D721Med (cell line): ENCODE data around the gene TRAPPC8.
A peak's percentile ranks its signal among the peaks of the same experiment; 100 is the strongest.
"Not testable (repeated sequence)": the region's sequence is repeated elsewhere in the genome, so short reads cannot be mapped to it uniquely, and the experiment has no call there.

Experiments
- DNase-seq: peaks from one replicate; pipeline ENCODE4 v3.0.0; 2011; ENCODE audit warnings: low spot score; ENCODE audit not compliant: insufficient read length
- FAIRE-seq: peaks from 2 replicates; lab custom pipeline; 2011; peaks lifted over from hg19 to GRCh38; lab: Jason Lieb, UNC
- TF ChIP-seq, protein P1 (sequence below): IDR thresholded peaks from 2 replicates; pipeline ENCODE4 v1.5.1; 2012; ENCODE audit warnings: mild to moderate bottlenecking, control low read depth; ENCODE audit not compliant: insufficient read depth; ENCODE audit errors: missing control alignments

TRAPPC8 gene

DNA sequence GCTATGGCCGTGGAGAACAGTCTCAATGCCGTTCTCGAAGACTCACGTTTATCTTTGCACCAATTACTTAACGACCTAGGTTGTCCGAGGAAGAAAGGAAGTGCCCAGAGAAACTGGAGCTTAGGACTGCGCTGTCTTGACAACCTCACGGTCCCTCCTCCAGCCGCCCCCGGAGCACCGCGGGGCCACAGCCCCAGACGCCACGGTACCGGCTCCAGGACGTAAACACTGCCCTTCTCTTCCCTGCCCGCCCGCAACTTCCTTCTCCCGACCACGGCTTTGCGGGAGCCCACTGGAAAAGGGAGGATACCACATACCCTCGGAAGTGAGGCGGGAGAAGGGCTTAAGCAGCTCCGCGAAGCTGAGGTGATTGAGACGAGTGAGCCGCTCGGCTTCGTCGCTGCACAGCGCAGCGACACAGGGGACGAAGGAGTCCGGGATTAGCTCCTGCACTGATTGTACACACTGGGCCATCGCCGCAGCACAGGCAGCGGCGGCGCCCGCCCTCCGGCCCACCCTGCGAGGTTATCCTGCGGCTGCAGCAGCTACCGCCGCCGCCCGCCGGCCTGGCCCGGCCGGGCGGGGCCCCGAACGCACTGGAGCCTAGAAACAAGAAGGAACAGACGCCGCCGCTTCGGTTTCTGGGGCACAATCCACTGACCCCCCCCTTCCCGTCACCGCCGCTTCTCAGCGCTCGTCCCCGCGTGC, 483 bp downstream of the TRAPPC8 start:
- FAIRE-seq (no peak), DNase-seq (peak; percentile 39)
- TF ChIP-seq, protein P1, sequence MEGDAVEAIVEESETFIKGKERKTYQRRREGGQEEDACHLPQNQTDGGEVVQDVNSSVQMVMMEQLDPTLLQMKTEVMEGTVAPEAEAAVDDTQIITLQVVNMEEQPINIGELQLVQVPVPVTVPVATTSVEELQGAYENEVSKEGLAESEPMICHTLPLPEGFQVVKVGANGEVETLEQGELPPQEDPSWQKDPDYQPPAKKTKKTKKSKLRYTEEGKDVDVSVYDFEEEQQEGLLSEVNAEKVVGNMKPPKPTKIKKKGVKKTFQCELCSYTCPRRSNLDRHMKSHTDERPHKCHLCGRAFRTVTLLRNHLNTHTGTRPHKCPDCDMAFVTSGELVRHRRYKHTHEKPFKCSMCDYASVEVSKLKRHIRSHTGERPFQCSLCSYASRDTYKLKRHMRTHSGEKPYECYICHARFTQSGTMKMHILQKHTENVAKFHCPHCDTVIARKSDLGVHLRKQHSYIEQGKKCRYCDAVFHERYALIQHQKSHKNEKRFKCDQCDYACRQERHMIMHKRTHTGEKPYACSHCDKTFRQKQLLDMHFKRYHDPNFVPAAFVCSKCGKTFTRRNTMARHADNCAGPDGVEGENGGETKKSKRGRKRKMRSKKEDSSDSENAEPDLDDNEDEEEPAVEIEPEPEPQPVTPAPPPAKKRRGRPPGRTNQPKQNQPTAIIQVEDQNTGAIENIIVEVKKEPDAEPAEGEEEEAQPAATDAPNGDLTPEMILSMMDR, result no peak

DNA sequence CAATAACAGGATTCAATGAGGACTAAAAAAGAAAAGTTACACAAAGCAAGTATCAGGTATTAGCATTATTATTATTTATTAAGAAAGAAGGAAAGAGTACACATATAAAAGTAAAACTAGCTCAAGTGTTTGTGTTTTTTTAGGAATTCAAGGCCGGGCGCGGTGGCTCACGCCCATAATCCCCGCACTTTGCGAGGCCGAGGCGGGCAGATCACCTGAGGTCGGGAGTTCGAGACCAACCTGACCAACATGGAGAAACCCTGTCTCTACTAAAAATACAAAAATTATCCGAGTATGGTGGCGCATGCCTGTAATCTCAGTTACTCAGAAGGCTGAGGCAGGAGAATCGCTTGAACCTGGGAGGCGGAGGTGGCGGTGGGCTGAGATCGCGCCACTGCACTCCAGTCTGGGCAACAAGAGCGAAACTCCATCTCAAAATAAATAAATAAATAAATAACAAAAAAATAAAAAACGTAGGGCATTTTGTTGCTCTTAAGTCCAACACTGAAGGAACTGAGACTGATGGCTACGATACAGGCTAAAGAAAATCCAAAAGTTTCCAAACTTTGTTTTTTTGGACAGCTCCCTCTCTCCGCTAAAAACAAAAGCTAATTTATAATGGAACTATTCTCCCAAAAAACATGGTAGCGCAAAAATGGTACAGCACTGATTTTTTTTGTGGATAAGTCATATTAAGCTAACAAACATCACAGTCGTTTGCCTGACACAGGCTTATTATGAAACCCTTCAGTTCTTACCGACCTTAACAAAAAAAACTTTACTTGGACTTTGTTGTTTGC, 1.7 kb downstream of the TRAPPC8 start:
- DNase-seq (no peak), FAIRE-seq (no peak)
- TF ChIP-seq, protein P1, result no peak

DNA sequence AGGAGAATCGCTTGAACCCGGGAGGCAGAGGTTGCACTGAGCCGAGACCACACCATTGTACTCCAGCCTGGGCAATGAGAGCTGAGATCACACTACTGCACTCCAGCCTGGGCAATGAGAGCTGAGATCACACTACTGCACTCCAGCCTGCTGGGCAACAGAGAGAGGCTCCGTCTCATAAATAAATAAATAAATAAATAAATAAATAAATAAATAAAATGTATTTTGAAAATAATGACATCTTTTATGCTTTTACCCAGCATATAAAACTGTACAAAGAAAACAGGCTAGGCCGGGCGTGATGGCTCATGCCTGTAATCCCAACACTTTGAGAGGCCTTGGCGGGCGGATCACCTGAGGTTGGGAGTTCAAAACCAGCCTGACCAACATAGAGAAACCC, 8.2 kb downstream of the TRAPPC8 start:
- not testable (repeated sequence) for FAIRE-seq, DNase-seq

DNA sequence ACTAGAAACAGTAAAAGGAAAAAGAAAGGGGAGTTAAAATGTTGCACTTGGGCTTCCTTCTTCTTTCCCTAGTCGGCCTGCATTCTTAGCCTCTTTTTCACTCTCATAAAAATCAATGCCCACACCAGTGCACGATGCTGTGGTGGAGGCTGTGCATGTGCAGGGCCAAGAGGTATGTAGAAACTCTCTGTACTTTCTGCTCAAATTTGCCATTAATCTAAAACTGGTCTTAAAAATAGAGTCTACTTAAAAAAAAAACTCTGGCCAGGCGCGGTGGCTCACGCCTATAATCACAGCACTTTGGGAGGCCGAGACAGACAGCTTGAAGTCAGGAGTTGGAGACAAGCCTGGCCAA, 11.1 kb downstream of the TRAPPC8 start:
- TF ChIP-seq, protein P1, result no peak
- DNase-seq (no peak), FAIRE-seq (no peak)

DNA sequence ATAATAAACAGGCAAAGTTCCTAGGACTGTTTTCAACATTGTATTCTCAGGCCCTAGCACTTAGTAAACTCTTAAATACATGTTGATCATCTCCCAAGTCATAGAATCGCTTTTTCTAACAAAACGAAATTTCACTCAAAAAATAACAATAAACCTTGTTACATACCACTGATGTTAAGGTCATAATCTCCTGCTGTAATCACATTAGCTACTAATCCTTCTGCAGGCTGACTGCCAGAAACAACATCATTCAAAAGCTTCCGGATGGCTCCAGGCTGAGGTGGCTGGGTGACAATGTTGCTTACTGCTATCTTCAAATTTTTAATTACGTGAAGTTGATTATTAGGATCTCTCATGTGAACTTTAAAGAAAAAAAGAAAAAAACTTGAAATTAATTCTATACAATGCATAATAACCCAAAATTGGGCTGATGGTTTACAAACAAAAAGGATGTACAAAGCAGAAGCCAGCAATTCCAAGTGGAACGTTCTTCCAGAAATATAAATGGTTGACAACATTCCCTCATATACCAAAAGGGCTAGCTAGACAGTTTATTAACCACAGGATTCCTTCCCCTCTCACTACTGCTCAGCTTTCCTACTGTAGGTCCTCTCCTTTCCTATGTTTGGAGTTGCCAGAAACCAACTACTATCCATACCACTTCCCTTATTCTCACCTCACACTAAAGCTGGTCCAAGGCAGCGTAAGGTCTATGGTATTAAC, 11.6 kb downstream of the TRAPPC8 start:
- TF ChIP-seq, protein P1, result no peak
- FAIRE-seq (peak; percentile 98), DNase-seq (peak; percentile 68)

DNA sequence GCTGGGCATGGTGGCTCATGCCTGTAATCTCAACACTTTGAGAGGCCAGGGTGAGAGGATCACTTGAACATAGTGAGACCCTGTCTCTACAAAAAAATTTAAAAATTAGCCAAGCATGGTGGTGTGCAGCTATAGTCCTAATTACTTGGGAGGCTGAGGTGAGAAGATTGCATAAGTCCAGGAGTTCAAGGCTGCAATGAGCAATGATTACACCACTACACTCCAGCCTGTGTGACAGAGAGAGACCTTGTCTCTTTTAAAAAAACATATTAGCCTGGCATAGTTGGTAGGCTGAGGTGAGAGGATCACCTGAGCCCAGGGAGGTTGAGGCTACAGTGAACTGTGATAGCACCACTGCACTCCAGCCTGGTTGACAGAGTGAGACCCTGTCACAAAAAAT, 13.7 kb downstream of the TRAPPC8 start:
- FAIRE-seq (no peak), DNase-seq (no peak)
- TF ChIP-seq, protein P1, result no peak

DNA sequence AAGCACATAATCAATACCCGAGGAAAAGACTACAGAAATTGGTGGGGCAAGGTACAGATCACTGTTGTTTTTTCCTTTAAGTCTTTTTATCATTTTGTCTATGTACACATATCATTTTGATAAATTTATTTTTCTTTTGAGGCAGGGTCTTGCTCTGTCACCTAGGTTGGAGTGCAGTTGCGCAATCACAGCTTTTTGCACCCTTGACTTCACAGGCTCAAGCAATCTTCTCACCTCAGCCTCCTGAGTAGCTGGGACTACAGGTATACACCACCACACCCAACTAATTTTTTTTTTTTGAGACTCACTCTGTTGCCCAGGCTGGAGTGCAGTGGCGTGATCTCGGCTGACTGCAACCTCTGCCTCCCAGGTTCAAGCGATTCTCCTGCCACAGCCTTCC, 15.9 kb downstream of the TRAPPC8 start:
- FAIRE-seq, result not testable (repeated sequence)

DNA sequence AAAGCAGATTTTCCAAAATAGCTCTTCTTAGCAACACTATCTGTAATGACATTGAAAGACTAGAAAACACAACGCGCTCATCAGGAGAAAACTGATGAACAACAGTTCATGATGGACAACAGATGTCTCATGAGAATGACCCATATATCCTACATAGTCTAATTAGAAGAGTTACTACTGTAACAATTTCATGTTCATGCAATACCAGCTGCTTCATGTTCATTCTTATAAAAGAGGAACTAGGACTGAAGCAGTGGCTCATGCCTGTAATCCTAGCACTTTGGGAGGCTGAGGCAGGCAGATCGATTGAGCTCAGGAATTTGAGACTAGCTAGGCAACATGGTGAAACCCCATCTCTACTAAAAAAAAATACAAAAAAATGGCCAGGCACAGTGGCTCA, 22.7 kb downstream of the TRAPPC8 start:
- DNase-seq (no peak), FAIRE-seq (no peak)
- TF ChIP-seq, protein P1, result no peak

More for the DNA sequence above, 15.9 kb downstream of the TRAPPC8 start:
- DNase-seq, result not testable (repeated sequence)

DNA sequence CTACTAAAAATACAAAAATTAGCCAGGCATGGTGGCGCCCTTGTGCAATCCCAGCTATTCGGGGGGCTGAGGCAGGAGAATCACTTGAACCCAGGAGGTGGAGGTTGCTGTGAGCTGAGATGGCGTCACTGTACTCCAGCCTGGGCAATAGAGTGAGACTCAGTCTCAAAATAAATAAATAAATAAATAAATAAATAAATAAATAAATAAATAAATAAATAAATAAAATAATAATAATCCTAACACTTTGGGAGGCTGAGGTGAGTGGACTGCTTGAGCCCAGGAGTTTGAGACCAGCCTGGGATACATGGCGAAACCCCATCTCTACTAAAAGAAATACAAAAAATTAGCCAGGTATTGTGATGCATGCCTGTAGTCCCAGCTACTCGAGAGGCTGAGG, 23.6 kb downstream of the TRAPPC8 start:
- not testable (repeated sequence) for DNase-seq, FAIRE-seq
